Gastroesophageal sphincter (tissue), 3 donors: Measurements from ENCODE around the gene PPEF2.

Source experiments
- POLR2A ChIP-seq, 2 donors: fragments of 450-650 bp; IDR thresholded peaks; one replicate each; pipeline ENCODE4 v1.6.1; 2017; ENCODE audit warnings: antibody characterized with exemption in 2 of 2, mild to moderate bottlenecking in 2 of 2, moderate library complexity in 1 of 2
- POLR2AphosphoS5 ChIP-seq: sonication (generic); formaldehyde crosslinking; IDR thresholded peaks from one replicate; pipeline ENCODE4 v1.6.1; 2017; ENCODE audit warnings: antibody characterized with exemption
- TF ChIP-seq, protein P1 (sequence below), 4 experiments: fragments of 200-600 bp in 2 of 4; fragments of 450-650 bp in 2 of 4; sonication (generic) in 1 of 4; IDR thresholded peaks; one replicate each; pipeline ENCODE4 v1.5.1; 2017 to 2019; ENCODE audit warnings: antibody characterized with exemption in 4 of 4, mild to moderate bottlenecking in 2 of 4, moderate library complexity in 2 of 4

DNA sequence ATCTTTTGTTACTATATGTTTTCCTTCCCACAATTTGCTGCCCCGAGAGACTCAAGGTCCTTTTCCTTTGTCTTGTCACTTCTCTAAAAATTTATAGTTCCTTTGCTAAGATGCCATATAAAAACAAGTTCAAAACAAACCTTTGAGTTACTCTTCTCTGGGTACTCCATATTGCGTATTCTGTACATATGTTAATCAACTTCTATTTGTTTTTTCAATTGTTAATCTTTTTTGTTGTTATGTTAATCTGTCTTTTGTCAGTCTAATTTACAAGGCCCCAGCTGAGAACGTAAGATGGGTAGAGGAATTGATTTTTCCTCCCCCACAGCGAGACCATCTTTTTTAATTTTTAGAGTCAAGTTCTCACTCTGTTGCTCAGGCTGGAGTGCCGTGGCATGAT lies 7.2 kb upstream of the PPEF2 start:
- TF ChIP-seq, protein P1, sequence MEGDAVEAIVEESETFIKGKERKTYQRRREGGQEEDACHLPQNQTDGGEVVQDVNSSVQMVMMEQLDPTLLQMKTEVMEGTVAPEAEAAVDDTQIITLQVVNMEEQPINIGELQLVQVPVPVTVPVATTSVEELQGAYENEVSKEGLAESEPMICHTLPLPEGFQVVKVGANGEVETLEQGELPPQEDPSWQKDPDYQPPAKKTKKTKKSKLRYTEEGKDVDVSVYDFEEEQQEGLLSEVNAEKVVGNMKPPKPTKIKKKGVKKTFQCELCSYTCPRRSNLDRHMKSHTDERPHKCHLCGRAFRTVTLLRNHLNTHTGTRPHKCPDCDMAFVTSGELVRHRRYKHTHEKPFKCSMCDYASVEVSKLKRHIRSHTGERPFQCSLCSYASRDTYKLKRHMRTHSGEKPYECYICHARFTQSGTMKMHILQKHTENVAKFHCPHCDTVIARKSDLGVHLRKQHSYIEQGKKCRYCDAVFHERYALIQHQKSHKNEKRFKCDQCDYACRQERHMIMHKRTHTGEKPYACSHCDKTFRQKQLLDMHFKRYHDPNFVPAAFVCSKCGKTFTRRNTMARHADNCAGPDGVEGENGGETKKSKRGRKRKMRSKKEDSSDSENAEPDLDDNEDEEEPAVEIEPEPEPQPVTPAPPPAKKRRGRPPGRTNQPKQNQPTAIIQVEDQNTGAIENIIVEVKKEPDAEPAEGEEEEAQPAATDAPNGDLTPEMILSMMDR (IDR thresholded peaks at IDR 0.05), result no peak
- TF ChIP-seq POLR2AphosphoS5, result no peak
- no peak for TF ChIP-seq POLR2A (IDR thresholded peaks at IDR 0.05)
